HG03342 (cell line): ENCODE results near the gene ADRM1.

ENCODE experiments used
- ATAC-seq: cut with Tn5 transposase; IDR thresholded peaks from one replicate; pipeline ENCODE4 v1.9.1; 2021; ENCODE audit warnings: mild to moderate bottlenecking, moderate library complexity; ENCODE audit not compliant: unreplicated experiment

ADRM1 gene

DNA sequence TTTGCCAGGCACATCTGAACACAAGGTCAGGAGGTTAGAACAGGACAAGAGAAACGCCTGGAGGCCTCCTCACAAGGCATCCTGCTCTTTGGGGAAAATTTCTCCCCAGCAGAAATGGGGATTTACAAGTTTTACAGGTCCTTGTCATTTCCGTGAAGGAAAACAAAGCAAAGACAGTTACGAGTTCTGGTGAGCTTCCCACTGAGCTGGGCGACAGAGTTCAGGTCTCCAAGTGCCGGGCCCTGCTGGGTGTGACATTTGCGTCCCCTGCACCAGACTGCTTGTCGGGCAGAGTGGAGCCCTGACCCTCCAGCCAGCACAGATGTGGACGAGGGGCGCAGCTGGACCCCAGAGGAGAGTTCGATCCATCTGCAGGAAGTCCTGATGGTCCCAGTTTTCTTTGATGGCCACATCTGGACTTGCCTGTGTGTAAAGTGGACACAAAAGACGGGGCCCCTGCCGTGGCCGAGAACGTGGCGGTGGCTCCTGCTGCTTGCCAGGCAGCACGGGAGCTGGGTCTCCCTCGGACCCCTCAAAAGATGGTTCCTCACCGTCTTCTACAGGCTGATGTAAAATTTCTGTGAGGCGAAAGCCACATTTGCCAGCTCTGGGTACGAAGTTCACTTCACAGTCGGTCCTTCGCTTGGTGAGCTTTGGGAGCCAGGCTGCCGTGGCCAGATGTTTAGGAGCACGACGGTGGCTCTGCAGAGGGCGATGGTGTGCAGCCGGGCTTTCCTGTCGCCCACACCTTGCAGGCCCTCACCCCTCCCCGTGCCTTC is 5.2 kb upstream of the ADRM1 start:
- ATAC-seq, result no peak

DNA sequence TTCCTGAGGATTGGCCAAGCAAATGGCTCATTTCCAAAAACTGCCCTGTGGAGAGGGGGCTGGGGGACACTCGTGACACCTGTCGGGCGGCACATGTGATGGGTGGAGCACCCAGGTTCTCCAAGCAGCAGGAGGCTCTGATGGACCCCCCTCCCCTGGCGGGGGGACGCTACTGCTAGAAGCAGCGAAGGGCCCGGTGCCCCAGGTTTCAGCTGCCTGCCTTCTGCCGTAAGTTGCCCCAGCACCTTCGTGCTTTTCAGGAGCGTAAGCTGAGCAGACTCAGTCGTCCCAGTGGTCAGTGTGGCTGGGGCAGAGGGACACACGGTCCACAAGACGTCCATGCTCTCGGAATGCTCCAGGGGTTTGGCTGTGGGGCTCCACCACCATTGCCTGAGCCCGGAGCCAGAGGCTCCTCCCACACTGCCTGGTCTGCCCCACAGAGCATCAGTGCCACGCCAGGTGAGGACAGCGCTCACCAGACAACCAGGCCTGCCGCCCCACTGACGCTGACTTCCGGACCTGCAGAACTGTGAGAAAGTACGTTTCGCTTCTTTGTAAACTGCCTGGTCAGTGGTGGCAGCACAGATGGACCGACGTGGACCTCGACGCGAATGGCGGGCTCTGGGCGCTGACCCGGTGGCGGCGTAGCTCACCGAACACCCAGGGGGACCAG is 4.1 kb upstream of the ADRM1 start:
- no peak for ATAC-seq

DNA sequence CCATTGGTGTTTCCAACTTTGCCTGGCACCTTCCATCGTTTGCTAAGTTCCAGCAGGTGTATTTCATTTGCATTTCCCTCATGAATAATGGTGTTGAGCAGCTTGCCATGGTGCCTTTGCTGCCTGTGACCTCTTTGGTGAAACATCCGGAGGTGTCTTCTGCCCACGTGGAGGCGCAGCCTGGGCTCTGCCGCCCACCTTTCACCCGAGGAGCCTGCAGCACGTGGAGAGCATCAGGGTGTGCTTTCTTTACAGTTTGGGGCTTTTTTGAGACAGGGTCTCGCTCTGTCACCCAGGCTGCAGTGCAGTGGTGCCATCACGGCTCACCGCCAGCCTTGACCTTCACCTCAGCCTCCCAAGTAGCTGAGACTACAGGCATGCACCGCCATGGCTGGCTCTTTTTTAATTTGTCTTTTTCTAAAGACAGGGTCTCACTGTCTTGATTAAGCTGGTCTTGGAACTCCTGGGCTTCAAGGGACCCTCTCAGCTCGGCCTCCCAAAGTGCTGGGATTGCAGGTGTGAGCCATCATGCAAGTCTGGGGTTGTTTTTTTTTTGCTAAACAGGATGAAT is 3.0 kb upstream of the ADRM1 start:
- no peak for ATAC-seq

DNA sequence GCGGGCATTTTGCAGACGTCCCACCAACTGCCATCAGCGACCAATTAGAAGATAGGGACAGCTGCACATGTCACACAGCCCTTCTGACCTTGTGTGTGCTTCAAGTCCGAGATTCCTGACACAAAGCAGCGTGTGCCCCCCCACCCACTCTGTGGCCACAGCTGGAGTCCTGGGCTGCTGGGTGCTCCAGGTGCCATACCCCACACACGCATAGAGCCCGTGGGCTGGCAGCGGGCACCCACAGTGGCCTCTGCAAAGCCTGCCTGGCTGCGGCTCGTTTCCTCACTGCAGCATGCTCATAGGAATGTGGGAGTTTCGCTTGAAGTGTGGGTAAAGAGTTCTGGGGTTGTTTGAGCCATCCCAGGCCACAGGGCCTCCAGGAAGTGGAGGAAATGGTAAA is 2.5 kb upstream of the ADRM1 start:
- ATAC-seq, result no peak

DNA sequence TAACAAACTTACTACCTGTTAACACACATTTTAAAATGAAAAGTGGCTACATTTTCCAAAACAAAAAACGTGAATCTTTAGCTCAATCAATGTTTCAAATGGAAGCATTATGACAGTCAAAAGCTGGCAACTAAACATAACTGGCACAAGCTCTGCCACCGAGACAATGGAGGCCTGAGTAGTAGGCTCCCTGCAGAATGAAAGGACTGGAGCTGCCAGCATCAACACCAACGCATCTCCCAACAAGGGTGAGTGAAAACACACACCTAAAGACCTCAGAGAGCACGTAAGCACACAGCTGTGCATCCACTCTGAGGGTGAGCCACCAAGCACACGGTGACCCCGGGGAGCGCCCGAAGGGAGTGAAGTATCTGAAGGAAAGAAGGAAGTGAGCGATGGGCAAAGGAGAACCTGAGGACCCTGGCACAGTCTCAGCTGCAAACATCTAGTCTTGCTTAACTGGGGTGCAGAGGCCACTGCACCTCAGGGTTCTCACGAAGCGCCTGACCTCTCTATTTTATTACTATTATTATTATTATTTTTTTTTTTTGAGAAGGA is 1.6 kb upstream of the ADRM1 start:
- ATAC-seq, result no peak

DNA sequence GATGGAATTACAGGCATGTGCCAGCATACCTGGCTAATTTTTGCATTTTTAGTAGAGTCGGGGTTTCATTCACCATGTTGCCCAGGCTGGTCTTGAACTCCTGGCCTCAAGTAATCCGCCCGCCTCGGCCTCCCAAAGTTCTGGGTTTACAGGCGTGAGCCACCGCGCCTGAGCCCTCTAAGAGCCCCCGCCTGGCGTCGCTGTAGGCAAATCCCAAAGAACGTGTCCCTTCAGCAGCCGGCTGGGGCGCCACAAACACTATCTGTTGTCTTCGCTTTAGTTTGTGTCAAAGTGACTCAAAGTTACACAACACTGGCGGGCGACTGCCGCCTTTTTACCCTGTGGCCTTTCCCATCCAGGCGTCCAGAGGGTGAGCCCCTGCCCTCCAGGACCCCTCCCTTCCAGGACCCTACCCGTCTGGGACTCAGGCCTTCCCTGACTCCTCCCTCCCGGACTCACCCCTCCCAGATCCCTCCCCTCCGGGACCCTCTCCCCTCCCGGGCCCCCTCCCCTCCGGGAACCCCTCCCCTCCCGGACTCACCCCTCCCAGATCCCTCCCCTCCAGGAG is 940 bp upstream of the ADRM1 start:
- peak; percentile 37 for ATAC-seq

DNA sequence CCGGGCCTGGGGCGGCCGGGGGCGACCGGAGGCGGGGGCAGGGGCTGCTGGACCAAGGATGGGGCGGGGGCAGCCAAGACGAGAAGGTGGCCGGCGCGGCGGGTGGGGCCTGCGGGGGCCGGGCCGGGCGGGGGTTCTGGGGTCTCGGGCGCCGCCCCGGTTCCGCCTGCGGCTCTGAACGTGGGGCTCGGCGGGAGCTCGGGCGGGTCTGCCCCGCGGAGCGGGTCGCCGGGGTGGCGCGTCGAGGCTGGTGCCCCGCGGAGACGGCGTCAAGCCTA is 204 bp downstream of the ADRM1 start:
- ATAC-seq, result no peak

DNA sequence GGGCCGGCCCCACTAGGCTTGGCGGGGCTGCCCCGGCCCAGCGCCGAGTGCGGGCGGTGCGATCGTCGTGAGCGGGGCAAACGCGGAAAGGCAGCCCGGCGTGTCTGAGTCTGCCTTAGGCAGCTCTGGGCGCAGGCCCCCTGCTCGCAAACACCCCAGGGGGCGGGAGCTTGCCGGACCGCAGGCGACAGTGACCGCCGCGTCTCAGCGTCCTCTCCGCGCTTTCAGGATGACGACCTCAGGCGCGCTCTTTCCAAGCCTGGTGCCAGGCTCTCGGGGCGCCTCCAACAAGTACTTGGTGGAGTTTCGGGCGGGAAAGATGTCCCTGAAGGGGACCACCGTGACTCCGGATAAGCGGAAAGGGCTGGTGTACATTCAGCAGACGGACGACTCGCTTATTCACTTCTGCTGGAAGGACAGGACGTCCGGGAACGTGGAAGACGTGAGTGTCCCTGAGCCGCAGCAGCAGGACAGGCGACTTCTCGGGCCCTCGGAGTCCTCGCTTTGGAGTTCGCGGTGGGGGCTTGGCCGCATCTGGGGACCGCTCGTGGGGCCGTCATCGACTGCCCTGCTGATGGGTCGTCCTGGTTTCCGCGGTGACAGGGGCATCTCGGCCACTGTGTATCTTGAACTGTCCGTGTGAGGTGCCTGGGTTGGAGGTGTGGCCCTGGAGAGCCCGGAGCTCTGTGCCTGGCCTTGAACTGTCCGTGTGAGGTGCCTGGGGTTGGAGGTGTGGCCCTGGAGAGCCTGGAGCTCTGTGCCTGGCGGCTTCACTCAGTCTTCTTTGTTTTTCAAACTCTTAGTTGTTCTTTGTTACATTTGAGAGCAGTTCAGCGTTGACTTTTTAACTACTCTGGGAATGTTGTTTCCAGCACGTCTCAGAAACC is 786 bp downstream of the ADRM1 start:
- no peak for ATAC-seq

DNA sequence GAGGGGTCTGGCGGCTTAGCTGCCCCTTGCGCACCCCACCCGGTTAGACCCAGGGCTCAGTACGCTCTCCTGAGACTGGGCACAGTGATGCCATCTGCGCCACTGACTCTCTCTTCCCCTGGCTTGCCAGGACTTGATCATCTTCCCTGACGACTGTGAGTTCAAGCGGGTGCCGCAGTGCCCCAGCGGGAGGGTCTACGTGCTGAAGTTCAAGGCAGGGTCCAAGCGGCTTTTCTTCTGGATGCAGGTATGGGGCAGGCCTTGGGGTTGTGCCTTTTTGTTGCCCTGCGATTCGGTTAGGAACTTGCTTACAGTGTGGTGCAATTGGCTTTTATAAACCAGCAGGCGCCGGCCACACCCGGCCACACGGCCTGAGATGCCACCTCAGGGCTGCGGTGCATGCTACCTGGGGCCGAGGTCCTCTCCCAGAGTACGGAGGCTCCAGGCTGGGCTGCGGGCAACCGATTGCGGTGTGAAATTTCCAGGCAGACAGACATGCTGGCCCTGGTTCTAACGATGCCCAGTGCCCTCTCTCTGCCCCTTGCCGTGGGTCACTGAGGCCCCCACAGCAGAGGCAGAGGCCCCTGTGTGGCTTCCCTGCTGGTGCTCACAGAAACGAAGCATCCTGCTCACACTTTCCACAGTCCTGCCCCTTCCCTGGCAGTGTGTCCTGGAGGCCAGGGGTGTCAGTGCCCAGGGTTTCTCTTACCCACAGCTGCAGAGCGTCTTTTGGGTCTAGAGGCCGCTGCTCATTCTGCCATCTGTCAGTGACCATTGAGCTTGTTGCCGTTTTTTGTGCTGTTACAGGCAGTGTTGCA is 1.7 kb downstream of the ADRM1 start:
- ATAC-seq, result no peak

DNA sequence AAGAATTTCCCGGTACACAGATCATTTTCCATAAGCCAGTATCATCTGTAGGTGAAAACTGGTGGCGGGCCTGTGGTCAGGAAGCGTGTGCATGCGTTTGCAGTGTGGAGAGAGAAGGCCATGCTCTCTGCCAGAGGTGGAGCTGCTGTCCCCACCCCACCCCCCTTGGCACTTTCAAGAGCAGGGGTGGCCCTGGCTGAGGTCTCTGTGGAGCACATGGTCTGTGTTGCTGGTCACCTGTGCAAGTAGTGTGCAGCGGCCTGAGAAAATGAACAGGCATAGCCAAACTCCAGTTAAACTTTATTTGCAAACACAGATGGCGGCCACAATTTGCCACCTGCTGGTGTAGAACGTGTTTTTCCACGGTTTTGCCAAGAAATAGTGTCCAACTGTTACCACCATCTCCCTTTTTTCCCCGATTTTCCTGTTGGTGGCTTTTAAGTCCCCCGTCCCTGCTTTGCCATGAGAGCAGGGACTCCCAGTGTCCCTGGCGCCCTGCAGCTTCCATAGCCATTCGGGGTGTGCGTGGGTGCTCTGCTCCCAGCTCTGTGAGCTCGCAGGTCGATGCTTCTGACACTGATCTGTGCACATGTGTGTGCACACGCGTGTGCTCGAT is 2.5 kb downstream of the ADRM1 start:
- ATAC-seq, result no peak

DNA sequence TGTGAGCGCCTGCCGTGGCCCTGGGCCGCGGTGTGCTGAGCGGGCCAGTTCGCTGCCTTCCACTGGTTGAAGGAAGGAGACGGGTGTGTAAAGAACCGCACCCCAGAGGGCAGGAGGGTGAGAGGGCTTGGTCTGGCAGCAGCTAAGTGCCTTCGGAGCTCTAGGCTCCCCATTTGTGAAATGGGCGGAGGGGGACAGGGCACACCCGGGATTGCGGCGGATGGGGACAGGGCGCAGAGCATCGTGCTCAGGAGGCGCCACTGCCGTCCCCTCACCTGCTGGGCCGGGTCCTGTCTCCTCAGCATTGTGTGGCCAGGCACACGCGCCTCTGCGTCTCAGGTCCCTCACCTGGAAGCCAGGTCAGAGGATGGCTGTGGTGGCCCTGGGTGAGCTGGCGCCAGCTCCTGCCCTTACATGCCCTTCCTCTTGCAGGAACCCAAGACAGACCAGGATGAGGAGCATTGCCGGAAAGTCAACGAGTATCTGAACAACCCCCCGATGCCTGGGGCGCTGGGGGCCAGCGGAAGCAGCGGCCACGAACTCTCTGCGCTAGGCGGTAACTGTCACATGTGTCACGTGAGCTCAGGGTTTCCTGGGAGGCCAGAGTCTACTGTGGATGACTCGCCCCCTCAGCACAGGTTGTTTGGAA is 3.1 kb downstream of the ADRM1 start:
- ATAC-seq, result no peak

DNA sequence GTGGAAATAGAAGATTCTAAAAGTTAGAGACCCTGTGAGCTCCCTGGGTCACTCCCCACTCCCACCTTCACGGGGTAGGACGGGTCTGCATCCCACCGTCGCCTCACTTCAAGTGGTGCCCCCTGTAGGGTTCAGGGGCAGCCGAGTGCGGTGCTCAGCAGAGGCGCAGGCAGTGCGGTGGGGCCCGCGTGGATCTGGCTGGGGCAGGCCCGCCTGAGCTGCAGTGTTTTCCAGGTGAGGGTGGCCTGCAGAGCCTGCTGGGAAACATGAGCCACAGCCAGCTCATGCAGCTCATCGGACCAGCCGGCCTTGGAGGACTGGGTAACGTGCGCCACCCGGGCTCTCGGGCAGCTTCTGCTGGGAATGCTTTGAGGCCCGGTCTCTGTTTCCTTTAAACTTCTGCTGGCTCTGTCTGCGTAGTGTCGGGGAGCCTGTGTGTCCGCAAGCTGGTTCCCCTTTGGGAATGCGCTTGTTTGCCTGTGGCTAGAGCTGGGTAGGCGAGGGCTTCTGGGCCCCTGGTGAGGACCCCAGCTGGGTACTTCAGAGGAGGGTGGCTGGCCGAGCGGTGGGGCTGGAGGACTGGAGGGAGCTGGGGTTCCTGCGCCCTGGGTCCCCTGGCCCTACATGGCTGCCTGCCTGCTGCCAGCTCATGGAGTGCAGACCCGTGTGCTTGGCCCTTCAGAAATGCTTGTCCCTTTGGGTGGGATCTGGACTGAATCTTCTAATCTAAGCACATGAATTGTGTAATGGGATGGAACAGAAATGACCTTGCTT is 3.8 kb downstream of the ADRM1 start:
- no peak for ATAC-seq

DNA sequence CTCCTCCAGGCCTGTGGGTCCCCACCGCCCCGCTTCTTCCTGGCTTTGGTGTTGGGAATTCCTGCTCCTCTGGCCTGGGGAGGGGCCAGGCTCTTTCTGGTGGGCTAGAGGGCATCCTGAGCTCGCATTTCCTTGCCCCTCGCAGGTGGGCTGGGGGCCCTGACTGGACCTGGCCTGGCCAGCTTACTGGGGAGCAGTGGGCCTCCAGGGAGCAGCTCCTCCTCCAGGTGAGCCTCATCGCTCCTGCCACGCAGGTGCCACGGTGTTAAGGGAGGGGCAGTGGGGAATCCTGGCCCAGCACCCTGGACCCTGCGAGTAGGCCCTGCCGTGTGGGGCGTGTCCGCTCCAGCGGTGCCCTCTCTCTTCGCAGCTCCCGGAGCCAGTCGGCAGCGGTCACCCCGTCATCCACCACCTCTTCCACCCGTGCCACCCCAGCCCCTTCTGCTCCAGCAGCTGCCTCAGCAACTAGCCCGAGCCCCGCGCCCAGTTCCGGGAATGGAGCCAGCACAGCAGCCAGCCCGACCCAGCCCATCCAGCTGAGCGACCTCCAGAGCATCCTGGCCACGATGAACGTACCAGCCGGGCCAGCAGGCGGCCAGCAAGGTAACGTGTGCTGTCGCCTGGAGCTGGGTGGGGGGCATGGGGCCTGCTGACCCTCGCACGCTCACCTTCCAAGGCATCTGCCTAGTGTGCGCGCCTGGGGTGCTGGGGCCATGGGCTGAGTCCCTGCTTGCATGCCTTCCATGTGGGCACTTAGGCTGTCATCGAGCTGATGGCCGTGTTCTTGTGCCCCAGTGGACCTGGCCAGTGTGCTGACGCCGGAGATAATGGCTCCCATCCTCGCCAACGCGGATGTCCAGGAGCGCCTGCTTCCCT is 4.7 kb downstream of the ADRM1 start:
- no peak for ATAC-seq

DNA sequence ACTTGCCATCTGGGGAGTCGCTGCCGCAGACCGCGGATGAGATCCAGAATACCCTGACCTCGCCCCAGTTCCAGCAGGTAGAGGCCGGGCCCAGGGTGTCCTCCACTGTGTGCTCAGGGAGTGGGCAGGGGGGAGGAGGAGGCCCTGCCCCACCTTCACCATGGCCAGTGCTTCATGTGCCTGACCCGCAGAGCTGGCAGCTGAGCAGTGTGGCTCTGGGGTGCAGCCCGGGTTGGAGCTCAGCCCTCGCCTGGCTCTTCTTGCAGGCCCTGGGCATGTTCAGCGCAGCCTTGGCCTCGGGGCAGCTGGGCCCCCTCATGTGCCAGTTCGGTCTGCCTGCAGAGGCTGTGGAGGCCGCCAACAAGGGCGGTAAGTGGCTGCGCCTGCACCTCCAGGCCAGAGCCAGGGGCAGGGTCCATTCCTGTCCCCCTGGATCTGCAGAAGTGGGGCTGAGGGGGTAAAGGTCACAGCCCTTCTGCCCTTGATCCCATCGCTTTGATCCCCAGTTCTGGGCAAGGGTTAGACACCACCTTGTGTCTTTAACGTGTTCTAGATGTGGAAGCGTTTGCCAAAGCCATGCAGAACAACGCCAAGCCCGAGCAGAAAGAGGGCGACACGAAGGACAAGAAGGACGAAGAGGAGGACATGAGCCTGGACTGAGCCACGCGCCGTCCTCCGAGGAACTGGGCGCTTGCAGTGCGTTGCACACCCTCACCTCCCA is 5.5 kb downstream of the ADRM1 start:
- no peak for ATAC-seq

DNA sequence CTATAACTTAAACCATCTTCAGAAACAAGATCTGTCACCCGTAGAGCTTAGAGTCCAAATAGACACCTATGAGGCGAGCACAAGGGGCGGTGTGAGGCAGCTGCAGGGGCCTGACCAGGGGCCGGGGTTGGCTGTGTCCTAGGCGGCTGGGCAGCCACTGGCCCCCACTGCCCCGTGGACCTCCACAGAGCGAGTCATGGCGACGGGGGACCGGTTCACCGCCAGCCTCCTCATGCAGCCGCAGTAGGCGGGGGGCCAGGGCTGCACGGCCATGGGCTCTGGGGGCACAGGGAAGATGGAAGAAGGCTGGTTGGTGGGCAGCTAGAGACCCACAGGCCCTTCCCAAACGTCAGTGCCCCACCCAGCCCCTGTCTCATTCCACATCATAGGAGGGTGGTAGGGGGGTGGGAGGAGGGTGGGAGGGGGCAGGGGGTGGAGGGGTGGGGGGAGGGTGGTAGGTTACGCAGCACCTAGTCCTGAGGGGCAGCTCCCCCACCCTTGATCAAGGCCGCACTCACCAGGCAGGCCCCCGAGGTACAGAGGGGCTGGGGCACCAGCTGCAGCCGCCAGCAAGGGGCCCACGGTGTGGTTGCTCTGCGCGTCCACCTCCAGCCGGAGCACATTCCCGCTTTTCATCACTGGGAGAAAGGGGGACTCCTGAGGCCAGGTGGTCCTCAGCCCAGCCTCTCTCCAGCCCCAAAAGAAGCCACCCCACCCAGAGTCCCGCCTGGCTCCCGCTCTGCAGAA is 6.6 kb downstream of the ADRM1 start:
- ATAC-seq, result no peak
